ENCODE results near the gene VENTX.
"Not testable (repeated sequence)": the region's sequence is repeated elsewhere in the genome, so short reads cannot be mapped to it uniquely, and the experiment has no call there.

VENTX gene

GRCh38 chr10:133217800-133218589 is 19.7 kb upstream of the VENTX start:
- DNase-seq, result no peak

- DNase-seq, result no peak
Measured at GRCh38 chr10:133218891-133219290, 18.8 kb upstream of the VENTX start.

- no peak for DNase-seq
Measured at GRCh38 chr10:133219782-133220181, 17.9 kb upstream of the VENTX start.

- no peak for DNase-seq
Measured at GRCh38 chr10:133221331-133221730, 16.3 kb upstream of the VENTX start.

GRCh38 chr10:133221756-133222155 is 15.9 kb upstream of the VENTX start:
- DNase-seq, result not testable (repeated sequence)

- no peak for DNase-seq
Measured at GRCh38 chr10:133224076-133224475, 13.6 kb upstream of the VENTX start.

- DNase-seq, result no peak
Measured at GRCh38 chr10:133224756-133225372, 12.8 kb upstream of the VENTX start.

- DNase-seq, result no peak
Measured at GRCh38 chr10:133225707-133226191, 11.9 kb upstream of the VENTX start.

- no peak for DNase-seq
Measured at GRCh38 chr10:133226251-133226808, 11.3 kb upstream of the VENTX start.

- no peak for DNase-seq
Measured at GRCh38 chr10:133227256-133227655, 10.4 kb upstream of the VENTX start.

- no peak for DNase-seq
Measured at GRCh38 chr10:133229265-133230043, 8.2 kb upstream of the VENTX start.

GRCh38 chr10:133230044-133230361 is 7.7 kb upstream of the VENTX start, which contains the start of gene UTF1:
TSS of gene UTF1 (plus strand) at chr10:133230217. CDS start at chr10:133230289, 72 bp downstream.
- no peak for DNase-seq

GRCh38 chr10:133230387-133231195 is 7.1 kb upstream of the VENTX start:
- DNase-seq, result no peak

GRCh38 chr10:133231244-133231945 is 6.3 kb upstream of the VENTX start:
- no peak for DNase-seq

- DNase-seq, result no peak
Measured at GRCh38 chr10:133231946-133232574, 5.6 kb upstream of the VENTX start.

GRCh38 chr10:133234796-133235195 is 2.9 kb upstream of the VENTX start:
- DNase-seq, result not testable (repeated sequence)

- no peak for DNase-seq
Measured at GRCh38 chr10:133235265-133235855, 2.3 kb upstream of the VENTX start.

GRCh38 chr10:133235932-133236331 is 1.7 kb upstream of the VENTX start:
- no peak for DNase-seq

GRCh38 chr10:133236401-133237240 is 1.0 kb upstream of the VENTX start:
- DNase-seq, result no peak

GRCh38 chr10:133237241-133237587 is 441 bp upstream of the VENTX start:
- no peak for DNase-seq

Measured in NCI-H748 treated with DMSO at 0.1 percent for 48 hours (cell line).